C1 segment of cervical spinal cord (tissue), 14 donors: ENCODE data around the gene TMEM242.
"Not testable (repeated sequence)": the region's sequence is repeated elsewhere in the genome, so short reads cannot be mapped to it uniquely, and the experiment has no call there.

Experiments used
- DNase-seq, 14 donors: peaks; one replicate each; lab custom pipeline; 2025; lab: John Stamatoyannopoulos, UW

The TMEM242 gene

GRCh38 chr6:157323255-157323965 is at the start of gene TMEM242:
Gene TMEM242 (minus strand): TSS chr6:157323519. CDS start chr6:157323499, 20 bp downstream.
- no peak for DNase-seq

- DNase-seq = no peak
Measured at GRCh38 chr6:157372501-157373280, 49.4 kb upstream of the TMEM242 start.

GRCh38 chr6:157370755-157371154 is 47.4 kb upstream of the TMEM242 start:
- no peak for DNase-seq

- DNase-seq = no peak
Measured at GRCh38 chr6:157368359-157369049, 45.2 kb upstream of the TMEM242 start.

- DNase-seq = no peak
Measured at GRCh38 chr6:157366648-157367047, 43.3 kb upstream of the TMEM242 start.

GRCh38 chr6:157364705-157365104 is 41.4 kb upstream of the TMEM242 start:
- DNase-seq = no peak

GRCh38 chr6:157361886-157362285 is 38.6 kb upstream of the TMEM242 start:
- DNase-seq = no peak

- no peak for DNase-seq
Measured at GRCh38 chr6:157358287-157358686, 35.0 kb upstream of the TMEM242 start.

- no peak for DNase-seq
Measured at GRCh38 chr6:157346373-157346772, 23.1 kb upstream of the TMEM242 start.

- no peak for DNase-seq
Measured at GRCh38 chr6:157343732-157344131, 20.4 kb upstream of the TMEM242 start.

GRCh38 chr6:157339432-157339831 is 16.1 kb upstream of the TMEM242 start:
- no peak for DNase-seq

GRCh38 chr6:157337751-157338150 is 14.4 kb upstream of the TMEM242 start:
- DNase-seq = no peak

- DNase-seq = not testable (repeated sequence)
Measured at GRCh38 chr6:157337276-157337675, 14.0 kb upstream of the TMEM242 start.

GRCh38 chr6:157335829-157336228 is 12.5 kb upstream of the TMEM242 start:
- DNase-seq = no peak

- DNase-seq = no peak
Measured at GRCh38 chr6:157333956-157334355, 10.6 kb upstream of the TMEM242 start.

- no peak for DNase-seq
Measured at GRCh38 chr6:157333537-157333936, 10.2 kb upstream of the TMEM242 start.

GRCh38 chr6:157332813-157333212 is 9.5 kb upstream of the TMEM242 start:
- no peak for DNase-seq

- no peak for DNase-seq
Measured at GRCh38 chr6:157330831-157331230, 7.5 kb upstream of the TMEM242 start.

- no peak for DNase-seq
Measured at GRCh38 chr6:157329829-157330228, 6.5 kb upstream of the TMEM242 start.

GRCh38 chr6:157328108-157328692 is 4.9 kb upstream of the TMEM242 start:
- no peak for DNase-seq

- no peak for DNase-seq
Measured at GRCh38 chr6:157326979-157327378, 3.7 kb upstream of the TMEM242 start.
